ENCODE measurements around the gene OR2V2. TPM values are rescaled to one million over a fixed set of nuclear protein-coding genes. Genes with fewer than 3 reads are reported as not detected.

The OR2V2 gene
- total RNA-seq, 6 donors from 2014 or later: 1.6 TPM; not detected in 5

GRCh38 chr5:181189962-181190710 lies 42.8 kb downstream of the OR2V2 start:
- TF ChIP-seq POLR2A (IDR thresholded peaks at IDR 0.05) (no peak), CTCF (IDR thresholded peaks at IDR 0.05) (no peak), EP300 (IDR thresholded peaks at IDR 0.05) (no peak), POLR2AphosphoS5 (IDR thresholded peaks at IDR 0.05) (no peak)
- ATAC-seq (ENCODE audit: low FRiP score in 2 of 2): no peak
- no peaks in the 10 kb centered on the region for H3K9me3 ChIP-seq
- H3K27me3 ChIP-seq: no peaks in the 10 kb centered on the region
- H3K4me1 ChIP-seq: peaks cover 10 to 34% (median 22%) of the 10 kb centered on the region in 4 donors
- no peaks in the 10 kb centered on the region for H3K36me3 ChIP-seq
- H3K4me3 ChIP-seq: peak overlapping the region; percentile 69 to 94 (median 76)
- DNase-seq: peak in 1 of 2 donors; percentile 81
- 0% methylated on average over 40 of the region's 52 CpGs; no CpG with 5 or more reads in 1 of the 2 donors for WGBS, 2 donors
- H3K27ac ChIP-seq: peak overlapping the region; percentile 54 to 95 (median 90)

GRCh38 chr5:181190711-181191525 lies 43.5 kb downstream of the OR2V2 start:
- Histone ChIP-seq H3K9me3 (no peaks in the 10 kb centered on the region), H3K27ac (peak overlapping the region; percentile 86 to 95 (median 92)), H3K36me3 (no peaks in the 10 kb centered on the region), H3K27me3 (no peaks in the 10 kb centered on the region), H3K4me3 (peak overlapping the region; percentile 69 to 94 (median 76)), H3K4me1 (peaks cover 10 to 32% (median 21%) of the 10 kb centered on the region in 4 donors)
- 0 to 1% methylated on average over 41 to 60 of the region's 66 CpGs for WGBS, 2 donors
- DNase-seq (peak; percentile 48 to 92), ATAC-seq (ENCODE audit: low FRiP score in 2 of 2) (peak in 1 of 2 donors; percentile 38)
- TF ChIP-seq POLR2A (IDR thresholded peaks at IDR 0.05) (no peak), CTCF (IDR thresholded peaks at IDR 0.05) (peak in 1 of 6 experiments; percentile 12), POLR2AphosphoS5 (IDR thresholded peaks at IDR 0.05) (no peak), EP300 (IDR thresholded peaks at IDR 0.05) (no peak)

GRCh38 chr5:181191526-181192336 lies 44.3 kb downstream of the OR2V2 start:
- peak overlapping the region; percentile 69 to 94 (median 80) for H3K4me3 ChIP-seq

More at GRCh38 chr5:181191526-181192336, 44.3 kb downstream of the OR2V2 start:
- DNase-seq: peak; percentile 96 to 100
- 1 to 2% methylated on average over 22 to 60 of the region's 64 CpGs for WGBS, 2 donors
- Histone ChIP-seq H3K27me3 (no peaks in the 10 kb centered on the region), H3K27ac (peak overlapping the region; percentile 86 to 95 (median 92)), H3K36me3 (no peaks in the 10 kb centered on the region), H3K4me1 (peaks cover 10 to 32% (median 21%) of the 10 kb centered on the region in 4 donors), H3K9me3 (no peaks in the 10 kb centered on the region)
- peak; percentile 88 to 92 for ATAC-seq (ENCODE audit: low FRiP score in 2 of 2)
- peak; percentile 81 to 84 for TF ChIP-seq POLR2AphosphoS5 (IDR thresholded peaks at IDR 0.05)
- TF ChIP-seq CTCF (IDR thresholded peaks at IDR 0.05): peak in 1 of 6 experiments; percentile 25
- TF ChIP-seq POLR2A (IDR thresholded peaks at IDR 0.05): peak in 3 of 4 donors; percentile 13 to 74 (median 30)
- peak in 1 of 4 donors; percentile 23 for TF ChIP-seq EP300 (IDR thresholded peaks at IDR 0.05)
